ENCODE results near the gene CDKL2. TPM values are rescaled to one million over a fixed set of nuclear protein-coding genes. Genes with fewer than 3 reads are reported as not detected.

Gene CDKL2
- total RNA-seq, 1 experiment from 2014 or later, result 1.5 TPM

GRCh38 chr4:75655562-75655961 is 25.2 kb upstream of the CDKL2 start:
- TF ChIP-seq, protein P1, sequence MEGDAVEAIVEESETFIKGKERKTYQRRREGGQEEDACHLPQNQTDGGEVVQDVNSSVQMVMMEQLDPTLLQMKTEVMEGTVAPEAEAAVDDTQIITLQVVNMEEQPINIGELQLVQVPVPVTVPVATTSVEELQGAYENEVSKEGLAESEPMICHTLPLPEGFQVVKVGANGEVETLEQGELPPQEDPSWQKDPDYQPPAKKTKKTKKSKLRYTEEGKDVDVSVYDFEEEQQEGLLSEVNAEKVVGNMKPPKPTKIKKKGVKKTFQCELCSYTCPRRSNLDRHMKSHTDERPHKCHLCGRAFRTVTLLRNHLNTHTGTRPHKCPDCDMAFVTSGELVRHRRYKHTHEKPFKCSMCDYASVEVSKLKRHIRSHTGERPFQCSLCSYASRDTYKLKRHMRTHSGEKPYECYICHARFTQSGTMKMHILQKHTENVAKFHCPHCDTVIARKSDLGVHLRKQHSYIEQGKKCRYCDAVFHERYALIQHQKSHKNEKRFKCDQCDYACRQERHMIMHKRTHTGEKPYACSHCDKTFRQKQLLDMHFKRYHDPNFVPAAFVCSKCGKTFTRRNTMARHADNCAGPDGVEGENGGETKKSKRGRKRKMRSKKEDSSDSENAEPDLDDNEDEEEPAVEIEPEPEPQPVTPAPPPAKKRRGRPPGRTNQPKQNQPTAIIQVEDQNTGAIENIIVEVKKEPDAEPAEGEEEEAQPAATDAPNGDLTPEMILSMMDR (conservative IDR thresholded peaks at IDR 0.05), result no peak
- peak overlapping the region in 1 of 3 experiments; percentile 70; a peak in 3 of 7 replicates for H3K27ac Mint-ChIP-seq
- H3K9me3 Mint-ChIP-seq, result no peaks in the 10 kb centered on the region
- H3K4me3 Mint-ChIP-seq, result no peak overlapping the region
- H2BK5ac ChIP-seq (ENCODE audit: insufficient read length, low read length), result no peak overlapping the region
- H3K23ac ChIP-seq (ENCODE audit: insufficient read length, low read depth, low read length), result no peak overlapping the region
- no peak overlapping the region for H3K9ac ChIP-seq (ENCODE audit: extremely low read depth, insufficient read length, low read length)
- no peaks in the 10 kb centered on the region for H3K4me1 ChIP-seq (ENCODE audit: insufficient read depth, low read length)
- no peak overlapping the region for H2BK20ac ChIP-seq (ENCODE audit: low read depth, low read length, poor library complexity, severe bottlenecking)
- no peak overlapping the region for H2BK120ac ChIP-seq (ENCODE audit: low read depth, low read length, poor library complexity, severe bottlenecking)
- H3K27ac ChIP-seq (ENCODE audit: insufficient read length, low read depth, low read length), result no peak overlapping the region
- no peak overlapping the region for H3T11ph ChIP-seq (ENCODE audit: low read length)
- H4K20me1 ChIP-seq (ENCODE audit: control insufficient read depth, insufficient read depth, insufficient read length), result no peaks in the 10 kb centered on the region
- no peaks in the 10 kb centered on the region for H3K79me1 ChIP-seq (ENCODE audit: insufficient read depth, low read depth, low read length, poor library complexity, severe bottlenecking)
- no peaks in the 10 kb centered on the region; the same call in 1 of the 2 replicates for H3K79me2 ChIP-seq (ENCODE audit: insufficient read depth, low read length)
- no peak overlapping the region for H4K5ac ChIP-seq (ENCODE audit: insufficient read length, low read depth, low read length)
- H3K18ac ChIP-seq (ENCODE audit: insufficient read length, low read depth, low read length), result no peak overlapping the region
- no peaks in the 10 kb centered on the region for H3K27me3 ChIP-seq (ENCODE audit: insufficient read depth, low read length)
- no peak overlapping the region for H3K14ac ChIP-seq (ENCODE audit: insufficient read depth, low read length)
- no peak for DNase-seq
- WGBS (ENCODE audit: extremely low coverage, insufficient read length, low lambda C conversion rate), result no CpG with 5 or more reads among the region's 2 CpGs
- peaks cover 7 to 9% of the 10 kb centered on the region in 2 experiments; a peak in 3 of 4 replicates for H3K4me1 Mint-ChIP-seq
- H3K36me3 Mint-ChIP-seq (ENCODE audit: insufficient read depth in 1 of 3, low read depth in 3 of 3), result peaks cover 37 to 90% (median 86%) of the 10 kb centered on the region in 3 experiments; a peak in 6 of 7 replicates
- no peak overlapping the region for H2AFZ ChIP-seq (ENCODE audit: low read length)
- no peak overlapping the region for H3K4me2 ChIP-seq (ENCODE audit: insufficient read depth, insufficient read length, low read length)
- H2BK15ac ChIP-seq (ENCODE audit: low read depth, low read length), result no peak overlapping the region
- no peaks in the 10 kb centered on the region for H3K23me2 ChIP-seq (ENCODE audit: insufficient read length, low read depth, low read length, poor library complexity, severe bottlenecking)
- no peak overlapping the region for H4K91ac ChIP-seq (ENCODE audit: insufficient read length, low read depth, low read length)
- no peaks in the 10 kb centered on the region for H3K27me3 Mint-ChIP-seq (ENCODE audit: low read depth)
- H4K8ac ChIP-seq (replicated peaks; ENCODE audit: insufficient read length, low read depth, low read length), result no peak overlapping the region
- H2BK12ac ChIP-seq (ENCODE audit: insufficient read length, low read depth, low read length), result no peak overlapping the region
- no peaks in the 10 kb centered on the region for H3K9me3 ChIP-seq (ENCODE audit: control insufficient read depth, low read depth, low read length)
- H3K4ac ChIP-seq (ENCODE audit: low read depth, low read length), result no peak overlapping the region
- H2AK5ac ChIP-seq (ENCODE audit: insufficient read length, low read length), result no peak overlapping the region
- H3K56ac ChIP-seq (ENCODE audit: insufficient read length, low read depth, low read length), result no peak overlapping the region

All from H9 (cell line).